Measurements from ENCODE around the gene CBLB. TPM values are rescaled to one million over a fixed set of nuclear protein-coding genes. Genes with fewer than 3 reads are reported as not detected.

Gene CBLB
- total and polyA plus RNA-seq, 10 donors, result 13.8 to 138 (median 67.5) TPM

- H3K4me3 ChIP-seq, result no peak overlapping the region
- peaks cover 0 to 34% (median 2%) of the 10 kb centered on the region in 6 donors for H3K36me3 ChIP-seq
- intact Hi-C loops (cut with DNase I; ENCODE audit: low total_unique reads), result no loop called here
- no peaks in the 10 kb centered on the region for H3K27me3 ChIP-seq (replicated peaks in 1 of 7)
- H3K9me3 ChIP-seq, result no peaks in the 10 kb centered on the region
- H3K4me1 ChIP-seq, result peaks cover 24 to 90% (median 75%) of the 10 kb centered on the region in 6 donors
- DNase-seq, result no peak
- 48 to 73% (median 63%) methylated on average over 1 of the region's 1 CpG for WGBS, 5 donors
- peak overlapping the region in 6 of 8 donors; percentile 3 to 53 (median 33) for H3K27ac ChIP-seq
- TF ChIP-seq POLR2AphosphoS5 (IDR thresholded peaks at IDR 0.05) (no peak), CTCF (IDR thresholded peaks at IDR 0.05 in 8 of 11, conservative IDR thresholded peaks at IDR 0.05 in 3 of 11) (no peak), POLR2A (IDR thresholded peaks at IDR 0.05) (no peak)
Observed at GRCh38 chr3:105860641-105861040, 8.2 kb downstream of the CBLB start.

GRCh38 chr3:105858017-105858416 lies 10.8 kb downstream of the CBLB start:
- H3K27me3 ChIP-seq (replicated peaks in 1 of 7), result no peaks in the 10 kb centered on the region
- H3K27ac ChIP-seq, result peak overlapping the region in 1 of 8 donors; percentile 3
- H3K36me3 ChIP-seq, result peaks cover 0 to 44% (median 1%) of the 10 kb centered on the region in 6 donors
- WGBS, 5 donors, result 78 to 93% (median 85%) methylated on average over 3 of the region's 3 CpGs
- no peak for DNase-seq
- intact Hi-C loops (cut with DNase I; ENCODE audit: low total_unique reads), result no loop called here
- no peaks in the 10 kb centered on the region for H3K9me3 ChIP-seq
- no peak overlapping the region for H3K4me3 ChIP-seq
- H3K4me1 ChIP-seq, result peaks cover 18 to 87% (median 61%) of the 10 kb centered on the region in 6 donors
- TF ChIP-seq POLR2AphosphoS5 (IDR thresholded peaks at IDR 0.05) (no peak), POLR2A (IDR thresholded peaks at IDR 0.05) (no peak), CTCF (IDR thresholded peaks at IDR 0.05 in 8 of 11, conservative IDR thresholded peaks at IDR 0.05 in 3 of 11) (no peak)

GRCh38 chr3:105857601-105858000 lies 11.2 kb downstream of the CBLB start:
- no peak for TF ChIP-seq POLR2A (IDR thresholded peaks at IDR 0.05)
- TF ChIP-seq POLR2AphosphoS5 (IDR thresholded peaks at IDR 0.05), result no peak
- no peak for TF ChIP-seq CTCF (IDR thresholded peaks at IDR 0.05 in 8 of 11, conservative IDR thresholded peaks at IDR 0.05 in 3 of 11)
- Histone ChIP-seq H3K36me3 (peaks cover 0 to 48% (median 5%) of the 10 kb centered on the region in 6 donors), H3K27ac (peak overlapping the region in 1 of 8 donors; percentile 3), H3K4me3 (no peak overlapping the region), H3K9me3 (no peaks in the 10 kb centered on the region), H3K27me3 (replicated peaks in 1 of 7) (no peaks in the 10 kb centered on the region), H3K4me1 (peaks cover 18 to 87% (median 57%) of the 10 kb centered on the region in 6 donors)
- intact Hi-C loops (cut with DNase I; ENCODE audit: low total_unique reads), result no loop called here
- 92 to 98% (median 94%) methylated on average over 1 of the region's 1 CpG for WGBS, 5 donors
- DNase-seq, result no peak

- intact Hi-C loops (cut with DNase I; ENCODE audit: low total_unique reads), result no loop called here
- no peak overlapping the region for H3K27ac ChIP-seq
- no peaks in the 10 kb centered on the region for H3K9me3 ChIP-seq
- DNase-seq, result no peak
- TF ChIP-seq POLR2AphosphoS5 (IDR thresholded peaks at IDR 0.05), result no peak
- TF ChIP-seq POLR2A (IDR thresholded peaks at IDR 0.05), result no peak
- TF ChIP-seq CTCF (IDR thresholded peaks at IDR 0.05 in 8 of 11, conservative IDR thresholded peaks at IDR 0.05 in 3 of 11), result no peak
- peaks cover 0 to 58% (median 9%) of the 10 kb centered on the region in 6 donors for H3K36me3 ChIP-seq
- H3K27me3 ChIP-seq (replicated peaks in 1 of 7), result no peaks in the 10 kb centered on the region
- 92 to 99% (median 98%) methylated on average over 2 of the region's 2 CpGs for WGBS, 5 donors
- peaks cover 18 to 84% (median 47%) of the 10 kb centered on the region in 6 donors for H3K4me1 ChIP-seq
- no peak overlapping the region for H3K4me3 ChIP-seq
Observed at GRCh38 chr3:105856605-105857004, 12.2 kb downstream of the CBLB start.
